Erythroblast (primary cell): ENCODE data around the gene KDM1A.
"Not testable (repeated sequence)": the region's sequence is repeated elsewhere in the genome, so short reads cannot be mapped to it uniquely, and the experiment has no call there.

Experiments used
- GATA1 ChIP-seq: IDR thresholded peaks from 2 replicates; pipeline ENCODE4 v1.6.1; 2011; ENCODE audit warnings: low read depth, mild to moderate bottlenecking, control low read depth, low read length, moderate library complexity
- POLR2A ChIP-seq: IDR thresholded peaks from 2 replicates; pipeline ENCODE4 v1.6.1; 2011; ENCODE audit warnings: mild to moderate bottlenecking, low read length

DNA sequence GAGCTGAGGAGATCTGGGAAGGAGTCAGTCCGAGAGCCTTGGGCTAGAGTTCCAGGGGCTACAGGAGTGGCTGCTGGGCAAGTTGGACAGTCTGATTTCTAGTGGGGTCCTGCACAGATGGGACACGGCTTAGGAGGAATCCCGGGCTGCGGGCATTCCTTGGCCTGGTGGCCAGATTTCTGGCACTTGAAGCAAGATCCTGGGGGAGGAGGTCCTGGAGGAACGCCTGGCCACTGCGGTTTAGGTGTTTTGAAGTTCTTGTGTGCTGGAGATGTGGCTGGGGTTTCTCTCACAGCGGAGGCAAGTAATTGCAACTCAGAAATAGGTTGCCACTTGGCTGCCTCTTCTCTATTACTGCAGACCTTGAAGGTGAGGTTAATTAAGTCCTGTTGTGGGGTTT is 17.1 kb upstream of the KDM1A start:
- not testable (repeated sequence) for TF ChIP-seq POLR2A, GATA1
